Measurements from ENCODE around the gene DDR1.

The DDR1 gene

GRCh38 chr6:30931272-30931671, 47.0 kb downstream of the DDR1 start:
- H3K4me3 ChIP-seq (ENCODE audit: low read depth, low read length) = no peak overlapping the region
- no peak for TF ChIP-seq CTCF (IDR thresholded peaks at IDR 0.05; ENCODE audit: low read depth, low read length)

- no peak within 1 kb of the TSS for H3K4me3 ChIP-seq (ENCODE audit: low read depth, low read length)
- no peak for TF ChIP-seq CTCF (IDR thresholded peaks at IDR 0.05; ENCODE audit: low read depth, low read length)
Measured at GRCh38 chr6:30931969-30932645, 47.8 kb downstream of the DDR1 start, which contains the start of gene SFTA2. Gene SFTA2, minus strand, starts transcription at chr6:30932170. Its CDS starts 74 bp downstream, at chr6:30932096.

GRCh38 chr6:30932665-30933365, 48.5 kb downstream of the DDR1 start:
- H3K4me3 ChIP-seq (ENCODE audit: low read depth, low read length) = no peak overlapping the region
- TF ChIP-seq CTCF (IDR thresholded peaks at IDR 0.05; ENCODE audit: low read depth, low read length) = no peak

- no peak overlapping the region for H3K4me3 ChIP-seq (ENCODE audit: low read depth, low read length)
- no peak for TF ChIP-seq CTCF (IDR thresholded peaks at IDR 0.05; ENCODE audit: low read depth, low read length)
Measured at GRCh38 chr6:30935018-30935417, 50.7 kb downstream of the DDR1 start.

GRCh38 chr6:30937265-30937664, 52.9 kb downstream of the DDR1 start:
- no peak overlapping the region for H3K4me3 ChIP-seq (ENCODE audit: low read depth, low read length)

GRCh38 chr6:30938730-30939129, 54.4 kb downstream of the DDR1 start:
- no peak for TF ChIP-seq CTCF (IDR thresholded peaks at IDR 0.05; ENCODE audit: low read depth, low read length)
- H3K4me3 ChIP-seq (ENCODE audit: low read depth, low read length) = no peak overlapping the region

More at GRCh38 chr6:30937265-30937664, 52.9 kb downstream of the DDR1 start:
- no peak for TF ChIP-seq CTCF (IDR thresholded peaks at IDR 0.05; ENCODE audit: low read depth, low read length)

GRCh38 chr6:30939473-30939872, 55.2 kb downstream of the DDR1 start:
- no peak overlapping the region for H3K4me3 ChIP-seq (ENCODE audit: low read depth, low read length)
- TF ChIP-seq CTCF (IDR thresholded peaks at IDR 0.05; ENCODE audit: low read depth, low read length) = no peak
